GM13976 (cell line): ENCODE results near the gene PEX19.

Experiments
- DNase-seq: peaks from one replicate; pipeline ENCODE4 v3.0.0; 2012; ENCODE audit warnings: low spot score
- in situ Hi-C: fragments of 300-500 bp; cut with MboI; formaldehyde crosslinking; loops from one replicate; pipeline ENCODE4 v1.12.0; 2022; ENCODE audit warnings: low sequenced_read_pairs, mixed read lengths, inconsistent platforms; ENCODE audit not compliant: unreplicated experiment
- TF ChIP-seq, protein P1 (sequence below): IDR thresholded peaks from 2 replicates; pipeline ENCODE4 v1.5.1; 2012; ENCODE audit warnings: borderline replicate concordance, mild to moderate bottlenecking; ENCODE audit not compliant: insufficient read depth; ENCODE audit errors: extremely low read depth, missing control alignments, control extremely low read depth

The PEX19 gene

DNA sequence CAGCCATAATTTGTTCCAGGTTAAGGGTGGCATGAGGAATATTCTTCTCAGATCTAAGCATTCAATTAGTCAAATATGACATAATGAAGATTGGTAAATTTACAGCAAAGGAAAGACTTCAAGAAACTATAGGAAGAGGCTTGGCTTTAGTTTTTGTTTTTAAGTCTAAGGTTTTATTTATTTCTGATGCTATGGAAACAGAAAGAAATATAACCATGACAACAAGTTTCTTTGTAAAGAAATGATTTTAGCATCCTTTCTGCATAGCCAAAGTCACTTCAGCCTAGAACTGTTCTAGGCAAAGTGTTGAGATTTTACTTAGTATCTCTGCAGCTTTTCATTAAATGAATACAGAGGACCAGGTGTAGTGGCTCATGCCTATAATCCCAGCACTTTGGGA lies 52.0 kb downstream of the PEX19 start:
- DNase-seq, result no peak
- in situ Hi-C loops, result no loop called here
- TF ChIP-seq, protein P1, sequence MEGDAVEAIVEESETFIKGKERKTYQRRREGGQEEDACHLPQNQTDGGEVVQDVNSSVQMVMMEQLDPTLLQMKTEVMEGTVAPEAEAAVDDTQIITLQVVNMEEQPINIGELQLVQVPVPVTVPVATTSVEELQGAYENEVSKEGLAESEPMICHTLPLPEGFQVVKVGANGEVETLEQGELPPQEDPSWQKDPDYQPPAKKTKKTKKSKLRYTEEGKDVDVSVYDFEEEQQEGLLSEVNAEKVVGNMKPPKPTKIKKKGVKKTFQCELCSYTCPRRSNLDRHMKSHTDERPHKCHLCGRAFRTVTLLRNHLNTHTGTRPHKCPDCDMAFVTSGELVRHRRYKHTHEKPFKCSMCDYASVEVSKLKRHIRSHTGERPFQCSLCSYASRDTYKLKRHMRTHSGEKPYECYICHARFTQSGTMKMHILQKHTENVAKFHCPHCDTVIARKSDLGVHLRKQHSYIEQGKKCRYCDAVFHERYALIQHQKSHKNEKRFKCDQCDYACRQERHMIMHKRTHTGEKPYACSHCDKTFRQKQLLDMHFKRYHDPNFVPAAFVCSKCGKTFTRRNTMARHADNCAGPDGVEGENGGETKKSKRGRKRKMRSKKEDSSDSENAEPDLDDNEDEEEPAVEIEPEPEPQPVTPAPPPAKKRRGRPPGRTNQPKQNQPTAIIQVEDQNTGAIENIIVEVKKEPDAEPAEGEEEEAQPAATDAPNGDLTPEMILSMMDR, result no peak

DNA sequence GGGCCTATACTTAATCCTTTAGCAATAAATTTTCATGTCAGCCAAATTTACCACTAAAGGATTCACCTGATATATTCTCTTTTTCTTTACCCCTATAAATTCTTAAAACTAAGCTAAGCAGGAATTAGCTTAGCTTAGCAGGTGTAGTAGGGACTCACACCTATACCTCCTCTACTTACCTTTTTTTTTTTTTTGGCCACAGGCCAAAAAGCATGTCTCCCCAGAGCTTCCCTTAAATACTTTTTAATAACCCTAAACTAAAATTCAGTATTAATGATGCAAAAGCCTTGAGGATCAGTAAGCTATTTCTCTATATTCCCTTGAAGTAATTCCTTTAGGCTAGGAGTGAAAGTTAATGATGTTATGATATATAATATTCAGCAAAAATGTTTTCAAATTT lies 56.5 kb downstream of the PEX19 start:
- no peak for DNase-seq
- in situ Hi-C loops, result no loop called here
- TF ChIP-seq, protein P1, result no peak

DNA sequence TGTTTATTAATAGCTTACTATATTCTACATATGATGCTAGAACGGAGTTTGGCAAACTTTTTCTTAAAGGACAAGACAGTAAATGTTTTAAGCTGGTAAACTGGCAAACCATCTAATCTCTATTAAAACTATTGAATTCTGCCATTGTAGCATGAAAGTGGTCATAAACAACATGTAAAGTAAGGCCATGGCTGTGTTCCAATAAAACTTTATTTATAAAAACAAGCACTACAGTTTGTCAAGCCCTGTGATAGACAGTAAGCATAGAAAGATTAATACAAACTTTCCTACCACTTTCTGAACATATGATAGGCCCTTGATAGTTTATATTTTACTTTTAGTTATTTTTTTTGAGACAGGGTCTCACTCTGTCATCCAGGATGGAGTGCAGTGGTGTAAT lies 57.4 kb downstream of the PEX19 start:
- TF ChIP-seq, protein P1, result no peak
- in situ Hi-C loops, result no loop called here
- no peak for DNase-seq

DNA sequence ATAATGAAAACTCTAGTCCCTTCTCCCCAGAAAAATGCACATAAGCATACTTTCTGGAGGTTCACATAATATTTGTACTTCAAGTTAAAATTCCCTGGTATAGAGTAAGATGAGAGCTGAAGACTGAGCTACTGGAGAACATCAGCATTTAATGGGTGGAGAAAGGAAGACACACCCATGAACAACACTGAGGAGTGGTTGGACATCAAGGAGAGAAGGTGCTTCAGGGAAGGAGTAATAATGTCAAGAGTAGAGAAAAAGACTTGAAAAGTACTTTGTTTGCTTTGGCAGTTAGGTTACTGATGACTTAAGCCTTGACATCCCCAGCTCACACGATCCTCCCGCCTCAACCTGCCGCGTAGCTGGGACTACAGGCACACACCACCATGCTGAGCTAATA lies 57.9 kb downstream of the PEX19 start:
- in situ Hi-C loops, result no loop called here
- no peak for DNase-seq
- TF ChIP-seq, protein P1, result no peak
